A673 (cell line): ENCODE measurements around the gene POLE4. TPM values are rescaled to one million over a fixed set of nuclear protein-coding genes. Genes with fewer than 3 reads are reported as not detected.
A peak's percentile ranks its signal among the peaks of the same experiment; 100 is the strongest.

Experiments used
- BruUV-seq: library from RNA; stranded (reverse); fragments of 400-500 nt; replicated peaks from 2 replicates; lab custom pipeline; 2021; lab: Mats Ljungman, UMichigan
- CTCF ChIA-PET: fragments of 300-600 bp; sonication (Branson Sonifier 250); formaldehyde crosslinking; loops from one replicate; lab custom pipeline; 2022; ENCODE audit warnings: antibody characterized with exemption; lab: Charles Lee
- POLR2A ChIA-PET: fragments of 300-600 bp; sonication (Branson Sonifier 250); formaldehyde crosslinking; loops from one replicate; lab custom pipeline; 2022; ENCODE audit warnings: antibody characterized with exemption; ENCODE audit not compliant: low non-redundant PET; lab: Charles Lee
- DNase-seq: peaks from one replicate; pipeline ENCODE4 v3.0.0-alpha.2; 2015; ENCODE audit warnings: low spot score
- H3K27ac ChIP-seq: fragments of 200-600 bp; sonication (generic); 2 replicates; pipeline ENCODE4 v1.5.1; 2016; ENCODE audit warnings: mixed run types, low read depth, mild to moderate bottlenecking, mixed read lengths, antibody characterized with exemption, low read length; ENCODE audit not compliant: poor library complexity, severe bottlenecking
- H3K27me3 ChIP-seq: fragments of 200-600 bp; sonication (generic); replicated peaks from 2 replicates; pipeline ENCODE4 v1.6.1; 2017; ENCODE audit warnings: mixed run types, low read depth, mild to moderate bottlenecking, mixed read lengths, antibody characterized with exemption, low read length; ENCODE audit not compliant: insufficient read depth, poor library complexity
- H3K36me3 ChIP-seq: fragments of 200-600 bp; sonication (generic); 2 replicates; pipeline ENCODE4 v1.6.1; 2016; ENCODE audit warnings: mixed run types, mild to moderate bottlenecking, mixed read lengths, antibody characterized with exemption, low read length; ENCODE audit not compliant: insufficient read depth, poor library complexity, severe bottlenecking
- H3K4me1 ChIP-seq: fragments of 200-600 bp; sonication (generic); 2 replicates; pipeline ENCODE4 v1.6.1; 2017; ENCODE audit warnings: mixed run types, mild to moderate bottlenecking, mixed read lengths, antibody characterized with exemption, low read length; ENCODE audit not compliant: insufficient read depth, poor library complexity, severe bottlenecking
- H3K4me3 ChIP-seq: fragments of 200-600 bp; sonication (generic); 2 replicates; pipeline ENCODE4 v1.5.1; 2016; ENCODE audit warnings: low read depth, mixed run types, mild to moderate bottlenecking, mixed read lengths, low read length; ENCODE audit not compliant: poor library complexity, severe bottlenecking
- H3K9me3 ChIP-seq: fragments of 200-600 bp; sonication (generic); 2 replicates; pipeline ENCODE4 v1.6.1; 2016; ENCODE audit warnings: mixed run types, low read depth, mild to moderate bottlenecking, mixed read lengths, antibody characterized with exemption, low read length; ENCODE audit not compliant: poor library complexity, severe bottlenecking
- CTCF ChIP-seq: fragments of 300-800, 200-600 bp; sonication (generic); conservative IDR thresholded peaks from 2 replicates; pipeline ENCODE4 v1.5.1; 2017; ENCODE audit warnings: low read depth, mild to moderate bottlenecking, antibody characterized with exemption, low read length, moderate library complexity, mixed read lengths
- EZH2 ChIP-seq: fragments of 200-600 bp; sonication (generic); IDR thresholded peaks from 2 replicates; pipeline ENCODE4 v1.6.1; 2017; ENCODE audit warnings: borderline replicate concordance, low read depth, mild to moderate bottlenecking, mixed read lengths, antibody characterized with exemption, low read length; ENCODE audit not compliant: poor library complexity, severe bottlenecking
- intact Hi-C: fragments of 100-400 bp; cut with micrococcal nuclease; formaldehyde crosslinking; loops from one replicate; pipeline ENCODE4 v1.10.0; 2022; ENCODE audit not compliant: unreplicated experiment
- total RNA-seq: library from RNA; stranded (reverse); gene quantifications from 2 replicates; pipeline ENCODE4 v1.2.3, GENCODE V29; 2021

The POLE4 gene
- total RNA-seq, 1 experiment from 2014 or later, result 60.6 TPM

GRCh38 chr2:74922592-74923227 lies 35.7 kb upstream of the POLE4 start:
- H3K36me3 ChIP-seq, result no peaks in the 10 kb centered on the region
- BruUV-seq, result no TSS peak
- CTCF ChIA-PET, result no interaction called here
- intact Hi-C loops, result loop anchor here (5.0 kb wide), 1 partner anchor 130 kb away; no protein-coding TSS in a partner anchor
- H3K4me3 ChIP-seq, result no peak overlapping the region
- H3K4me1 ChIP-seq, result no peaks in the 10 kb centered on the region
- POLR2A ChIA-PET, result no interaction called here
- no peaks in the 10 kb centered on the region for H3K27me3 ChIP-seq
- TF ChIP-seq EZH2 (no peak), CTCF (no peak)
- H3K9me3 ChIP-seq, result no peaks in the 10 kb centered on the region
- H3K27ac ChIP-seq, result no peak overlapping the region
- peak; percentile 33 for DNase-seq

GRCh38 chr2:74924463-74925265 lies 33.8 kb upstream of the POLE4 start:
- Histone ChIP-seq H3K4me1 (no peaks in the 10 kb centered on the region), H3K9me3 (no peaks in the 10 kb centered on the region), H3K27ac (no peak overlapping the region), H3K36me3 (no peaks in the 10 kb centered on the region), H3K27me3 (no peaks in the 10 kb centered on the region), H3K4me3 (no peak overlapping the region)
- BruUV-seq, result no TSS peak
- ChIA-PET CTCF (no interaction called here), POLR2A (no interaction called here)
- intact Hi-C loops, result loop anchor here (5.0 kb wide), 1 partner anchor 128 kb away; no protein-coding TSS in a partner anchor
- no peak for DNase-seq
- TF ChIP-seq CTCF (no peak), EZH2 (no peak)

GRCh38 chr2:74925361-74925786 lies 33.1 kb upstream of the POLE4 start:
- no TSS peak for BruUV-seq
- Histone ChIP-seq H3K9me3 (no peaks in the 10 kb centered on the region), H3K36me3 (no peaks in the 10 kb centered on the region), H3K4me3 (no peak overlapping the region), H3K4me1 (no peaks in the 10 kb centered on the region), H3K27me3 (no peaks in the 10 kb centered on the region), H3K27ac (no peak overlapping the region)
- ChIA-PET CTCF (no interaction called here), POLR2A (no interaction called here)
- TF ChIP-seq EZH2 (no peak), CTCF (no peak)
- no peak for DNase-seq
- intact Hi-C loops, result no loop called here
